AG09309 (cell line): ENCODE results near the gene RASSF8.

Experiments used
- DNase-seq: peaks from one replicate; pipeline ENCODE4 v3.0.0-alpha.2; 2010; ENCODE audit warnings: low read depth
- H3K4me3 ChIP-seq: 2 replicates; pipeline ENCODE4 v1.5.1; 2011; ENCODE audit warnings: mild to moderate bottlenecking, low read depth, low read length, moderate library complexity; ENCODE audit not compliant: control insufficient read depth
- TF ChIP-seq, protein P1 (sequence below): IDR thresholded peaks from 2 replicates; pipeline ENCODE4 v1.5.1; 2011; ENCODE audit warnings: mild to moderate bottlenecking, low read depth, low read length, inconsistent platforms; ENCODE audit not compliant: insufficient read depth, control insufficient read depth; ENCODE audit errors: missing control alignments

The RASSF8 gene

GRCh38 chr12:26029736-26030022 is 71.2 kb downstream of the RASSF8 start:
- H3K4me3 ChIP-seq, result no peak overlapping the region
- no peak for DNase-seq
- TF ChIP-seq, protein P1, sequence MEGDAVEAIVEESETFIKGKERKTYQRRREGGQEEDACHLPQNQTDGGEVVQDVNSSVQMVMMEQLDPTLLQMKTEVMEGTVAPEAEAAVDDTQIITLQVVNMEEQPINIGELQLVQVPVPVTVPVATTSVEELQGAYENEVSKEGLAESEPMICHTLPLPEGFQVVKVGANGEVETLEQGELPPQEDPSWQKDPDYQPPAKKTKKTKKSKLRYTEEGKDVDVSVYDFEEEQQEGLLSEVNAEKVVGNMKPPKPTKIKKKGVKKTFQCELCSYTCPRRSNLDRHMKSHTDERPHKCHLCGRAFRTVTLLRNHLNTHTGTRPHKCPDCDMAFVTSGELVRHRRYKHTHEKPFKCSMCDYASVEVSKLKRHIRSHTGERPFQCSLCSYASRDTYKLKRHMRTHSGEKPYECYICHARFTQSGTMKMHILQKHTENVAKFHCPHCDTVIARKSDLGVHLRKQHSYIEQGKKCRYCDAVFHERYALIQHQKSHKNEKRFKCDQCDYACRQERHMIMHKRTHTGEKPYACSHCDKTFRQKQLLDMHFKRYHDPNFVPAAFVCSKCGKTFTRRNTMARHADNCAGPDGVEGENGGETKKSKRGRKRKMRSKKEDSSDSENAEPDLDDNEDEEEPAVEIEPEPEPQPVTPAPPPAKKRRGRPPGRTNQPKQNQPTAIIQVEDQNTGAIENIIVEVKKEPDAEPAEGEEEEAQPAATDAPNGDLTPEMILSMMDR, result no peak

DNA sequence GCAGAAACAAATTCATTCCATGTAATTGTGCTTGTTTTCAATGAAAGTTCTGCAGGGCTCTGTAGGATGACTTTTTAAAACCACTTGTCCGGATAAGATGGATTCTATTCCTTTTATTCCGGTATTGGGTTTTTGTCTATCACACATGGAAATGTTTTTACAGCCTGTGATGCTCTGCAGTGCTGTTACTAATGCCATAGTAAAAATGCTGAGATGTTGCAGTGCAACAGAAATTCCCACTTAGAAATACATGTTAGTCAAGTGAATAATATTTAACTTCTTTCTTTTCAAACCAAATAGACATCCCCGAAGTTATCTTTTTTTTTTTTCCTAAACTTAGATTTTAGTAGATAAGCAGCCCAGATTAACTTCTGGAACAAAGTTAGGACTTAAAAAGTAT is 71.9 kb downstream of the RASSF8 start:
- no peak overlapping the region for H3K4me3 ChIP-seq
- no peak for DNase-seq
- TF ChIP-seq, protein P1, result no peak

DNA sequence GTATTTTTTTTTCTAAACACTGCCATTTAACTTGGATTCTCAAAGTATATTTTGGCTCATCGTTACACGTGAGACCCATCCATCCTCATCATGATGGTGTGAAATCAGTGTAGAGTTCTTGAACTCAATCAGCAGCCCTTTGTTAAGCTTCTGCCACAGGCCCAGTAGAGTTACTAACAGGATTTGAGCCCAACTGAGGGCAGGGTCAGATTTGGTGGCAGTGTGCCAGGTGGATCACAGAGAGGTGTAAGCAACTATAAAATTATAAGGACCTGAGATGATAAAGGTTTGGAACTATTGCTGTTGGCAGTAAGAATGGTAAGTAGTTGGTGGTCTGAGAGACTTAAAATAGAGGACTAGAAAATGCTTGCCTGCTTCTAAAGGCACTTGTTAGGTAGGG is 72.8 kb downstream of the RASSF8 start:
- TF ChIP-seq, protein P1, result no peak
- H3K4me3 ChIP-seq, result no peak overlapping the region
- DNase-seq, result no peak

GRCh38 chr12:26031827-26032226 is 73.3 kb downstream of the RASSF8 start:
- no peak overlapping the region for H3K4me3 ChIP-seq
- no peak for DNase-seq
- TF ChIP-seq, protein P1, result no peak

GRCh38 chr12:26032290-26032689 is 73.8 kb downstream of the RASSF8 start:
- TF ChIP-seq, protein P1, result no peak
- DNase-seq, result no peak
- no peak overlapping the region for H3K4me3 ChIP-seq

DNA sequence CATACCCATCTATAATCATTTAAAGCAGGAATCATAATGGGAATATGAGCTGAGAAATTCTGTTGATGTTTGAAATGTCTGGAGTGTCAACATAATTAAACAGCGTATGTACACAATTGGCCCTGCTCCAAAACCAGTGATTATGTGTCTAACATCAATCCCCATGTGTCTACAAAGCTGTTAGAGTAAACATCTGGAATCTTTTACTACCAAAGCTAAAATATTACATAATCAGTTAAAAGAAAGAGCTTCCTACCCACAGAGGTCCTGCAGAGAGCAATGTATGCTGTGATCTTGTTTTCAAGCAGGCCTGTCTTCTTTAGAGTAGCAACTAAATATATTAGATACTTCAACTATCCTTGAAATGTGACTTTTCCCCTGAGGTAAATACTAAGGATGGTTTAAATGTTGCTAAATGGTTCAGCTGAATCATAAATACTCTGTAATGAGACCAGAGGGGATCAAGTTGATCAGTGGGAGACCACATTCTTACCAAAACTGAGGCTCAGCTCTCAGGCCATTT is 74.3 kb downstream of the RASSF8 start:
- DNase-seq, result peak; percentile 65
- TF ChIP-seq, protein P1, result no peak
- no peak overlapping the region for H3K4me3 ChIP-seq
